Fibroblast of the aortic adventitia (primary cell): ENCODE measurements around the gene PLG. TPM values are rescaled to one million over a fixed set of nuclear protein-coding genes. Genes with fewer than 3 reads are reported as not detected.
"Not testable (repeated sequence)": the region's sequence is repeated elsewhere in the genome, so short reads cannot be mapped to it uniquely, and the experiment has no call there.

Experiments used
- DNase-seq: peaks from one replicate; pipeline ENCODE4 v3.0.0-alpha.2; 2010; ENCODE audit warnings: low read depth
- H3K4me3 ChIP-seq: 2 replicates; pipeline ENCODE4 v1.5.1; 2011; ENCODE audit warnings: low read depth, mild to moderate bottlenecking, control low read depth, low read length, moderate library complexity
- CTCF ChIP-seq: IDR thresholded peaks from 2 replicates; pipeline ENCODE4 v1.5.1; 2011; ENCODE audit warnings: mild to moderate bottlenecking, low read length, control low read depth, inconsistent platforms; ENCODE audit not compliant: insufficient read depth
- total RNA-seq: library from RNA; depleted of rRNA; stranded (reverse); fragments of >200 nt; gene quantifications from 2 replicates; pipeline ENCODE4 v1.2.3, GENCODE V29; 2012; ENCODE audit warnings: low replicate concordance

PLG gene
- total RNA-seq, 1 donor: not detected

GRCh38 chr6:160714731-160715316 lies 12.8 kb downstream of the PLG start:
- DNase-seq: no peak
- H3K4me3 ChIP-seq: no peak overlapping the region
- TF ChIP-seq CTCF: no peak

- peak; percentile 5 for TF ChIP-seq CTCF
- no peak for DNase-seq
- H3K4me3 ChIP-seq: no peak overlapping the region
Measured at GRCh38 chr6:160730911-160731310, 28.9 kb downstream of the PLG start.

GRCh38 chr6:160733050-160733646 lies 31.1 kb downstream of the PLG start:
- no peak overlapping the region for H3K4me3 ChIP-seq
- peak; percentile 48 for DNase-seq
- peak; percentile 60 for TF ChIP-seq CTCF

DNA sequence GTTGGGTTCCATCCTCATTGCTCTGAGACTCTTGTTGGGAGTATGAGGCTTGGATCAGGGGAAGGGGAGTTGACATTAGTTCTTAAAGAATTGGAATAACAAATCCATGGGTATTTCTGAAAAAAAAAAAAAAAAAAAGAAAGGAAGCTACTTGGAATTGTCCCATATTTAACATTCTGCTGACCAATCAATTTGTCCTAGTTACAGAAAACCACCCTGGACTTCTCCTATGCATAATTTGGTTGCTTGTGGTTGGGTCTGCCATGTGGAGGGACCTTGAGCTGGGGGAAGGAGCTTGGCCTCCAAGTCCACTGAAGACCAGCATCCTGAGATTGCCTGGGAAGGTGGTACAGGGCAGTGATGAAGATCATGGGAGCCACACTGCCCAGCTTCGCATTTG lies 32.6 kb downstream of the PLG start:
- no peak for DNase-seq
- H3K4me3 ChIP-seq: no peak overlapping the region
- TF ChIP-seq CTCF: no peak

- no peak for DNase-seq
- no peak for TF ChIP-seq CTCF
- no peak overlapping the region for H3K4me3 ChIP-seq
Measured at GRCh38 chr6:160735523-160735922, 33.5 kb downstream of the PLG start.

DNA sequence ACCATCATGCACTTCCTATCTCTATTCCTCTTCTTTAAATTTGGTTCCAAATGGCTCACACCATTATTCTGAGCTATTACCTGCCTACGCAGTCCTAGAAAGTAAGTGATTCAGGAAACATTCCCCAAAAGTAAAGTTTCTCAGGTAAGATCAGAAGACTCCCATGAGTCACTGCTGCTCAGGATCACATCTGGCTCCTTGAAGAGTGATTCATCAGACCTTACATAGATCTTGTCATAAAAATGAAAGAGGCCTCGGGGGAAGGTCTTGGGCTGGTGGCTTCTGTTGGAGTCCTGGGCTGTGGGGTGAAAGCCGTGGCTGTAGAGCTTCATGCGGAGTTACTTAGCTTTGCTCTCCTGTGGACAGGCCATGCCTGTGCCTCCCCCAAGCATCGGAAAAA lies 35.9 kb downstream of the PLG start:
- no peak overlapping the region for H3K4me3 ChIP-seq
- no peak for TF ChIP-seq CTCF
- DNase-seq: no peak

DNA sequence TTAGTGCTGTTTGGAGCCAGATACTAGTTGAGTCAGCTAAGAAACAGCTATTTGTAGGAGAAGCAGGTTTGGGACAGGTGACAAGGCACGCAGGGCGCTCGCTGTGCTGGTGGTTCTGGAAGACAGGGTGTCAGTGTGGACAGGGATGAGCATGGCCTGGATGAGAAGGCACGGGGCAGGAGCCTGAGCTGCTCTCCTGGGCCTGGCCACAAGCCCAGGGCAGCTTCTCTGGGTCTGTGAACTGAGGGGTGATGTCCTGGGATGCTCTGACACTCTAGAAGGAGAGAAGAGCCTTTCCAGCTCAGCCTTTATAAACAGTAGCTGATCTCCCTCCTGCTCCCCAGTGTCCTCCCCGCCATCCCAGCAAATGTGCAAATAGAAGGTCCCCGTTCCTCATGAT lies 37.9 kb downstream of the PLG start:
- no peak overlapping the region for H3K4me3 ChIP-seq
- no peak for DNase-seq
- no peak for TF ChIP-seq CTCF

DNA sequence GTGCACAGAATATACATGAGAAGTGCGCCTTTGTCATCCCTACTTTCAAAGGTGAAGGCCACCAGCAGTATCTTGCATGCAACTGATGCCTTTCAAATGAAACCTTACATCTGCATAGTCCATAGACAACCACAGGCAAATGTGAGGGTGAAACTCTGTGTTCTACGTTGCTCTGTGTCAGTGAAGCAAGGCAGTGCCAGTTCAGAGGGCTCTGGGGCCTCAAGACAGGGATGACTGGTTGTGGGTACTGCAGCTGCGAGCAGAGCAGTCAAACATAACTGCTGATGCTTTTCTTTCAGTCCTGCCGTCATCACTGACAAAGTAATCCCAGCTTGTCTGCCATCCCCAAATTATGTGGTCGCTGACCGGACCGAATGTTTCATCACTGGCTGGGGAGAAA lies 39.0 kb downstream of the PLG start:
- DNase-seq, H3K4me3 ChIP-seq: not testable (repeated sequence)
